Tibial nerve (tissue), 4 donors: ENCODE measurements around the gene LMO7. TPM values are rescaled to one million over a fixed set of nuclear protein-coding genes. Genes with fewer than 3 reads are reported as not detected.
A peak's percentile ranks its signal among the peaks of the same experiment; 100 is the strongest.

ENCODE experiments used
- DNase-seq, 2 donors: peaks; one replicate each; pipeline ENCODE4 v3.0.0-alpha.2; 2019; ENCODE audit warnings: low spot score in 2 of 2
- H3K27ac ChIP-seq, 4 donors: fragments of 200-600 bp; sonication (generic) in 3 of 4; one replicate each; pipeline ENCODE4 v1.5.1; 2017 to 2019; ENCODE audit warnings: mild to moderate bottlenecking in 1 of 4
- H3K27me3 ChIP-seq, 2 donors: fragments of 200-600 bp; sonication (generic) in 1 of 2; one replicate each; pipeline versions ENCODE4 v1.5.1 to v1.6.0; 2017 to 2019
- H3K36me3 ChIP-seq, 3 donors: fragments of 200-600 bp; sonication (generic); one replicate each; pipeline ENCODE4 v1.5.1; 2018 to 2019
- H3K4me1 ChIP-seq, 4 donors: fragments of 200-600 bp; sonication (generic) in 3 of 4; one replicate each; pipeline ENCODE4 v1.5.1; 2017 to 2019
- H3K4me3 ChIP-seq, 4 donors: fragments of 200-600 bp; sonication (generic) in 3 of 4; one replicate each; pipeline ENCODE4 v1.5.1; 2017 to 2019; ENCODE audit warnings: mild to moderate bottlenecking in 1 of 4, moderate library complexity in 1 of 4
- H3K9me3 ChIP-seq, 4 donors: fragments of 200-600 bp; sonication (generic) in 3 of 4; one replicate each; pipeline ENCODE4 v1.5.1; 2017 to 2019
- CTCF ChIP-seq, 5 experiments: fragments of 200-600 bp in 3 of 5; fragments of 450-650 bp in 2 of 5; sonication (generic) in 3 of 5; IDR thresholded peaks; one replicate each; pipeline ENCODE4 v1.5.1; 2016 to 2019; ENCODE audit warnings: antibody characterized with exemption in 5 of 5, mild to moderate bottlenecking in 3 of 5, moderate library complexity in 2 of 5
- EP300 ChIP-seq, 2 donors: sonication (generic); formaldehyde crosslinking; IDR thresholded peaks; one replicate each; pipeline ENCODE4 v1.6.1; 2017; ENCODE audit warnings: antibody characterized with exemption in 2 of 2, mild to moderate bottlenecking in 1 of 2
- POLR2A ChIP-seq, 2 donors: fragments of 450-650 bp; IDR thresholded peaks; one replicate each; pipeline ENCODE4 v1.6.1; 2017; ENCODE audit warnings: antibody characterized with exemption in 2 of 2, mild to moderate bottlenecking in 2 of 2, moderate library complexity in 2 of 2
- WGBS, 2 donors: methylation state at CpG; one replicate each; pipeline ENCODE4 v1.1.5; 2018; 5-methylcytosine and 5-hydroxymethylcytosine counted together
- total RNA-seq, 4 donors: library from RNA; depleted of rRNA; stranded (reverse); fragments of >200 nt; gene quantifications; one replicate each; pipeline ENCODE4 v1.1.0, GENCODE V29; 2016

LMO7 gene
- total RNA-seq, 4 donors from 2014 or later = 149 to 311 (median 236) TPM

GRCh38 chr13:75796825-75797224 is 160.7 kb downstream of the LMO7 start:
- no peak for DNase-seq
- TF ChIP-seq POLR2A (IDR thresholded peaks at IDR 0.05) = no peak
- TF ChIP-seq EP300 (IDR thresholded peaks at IDR 0.05) = no peak
- no peak for TF ChIP-seq CTCF (IDR thresholded peaks at IDR 0.05)
- no peak overlapping the region for H3K4me3 ChIP-seq
- no peak overlapping the region for H3K27ac ChIP-seq
- 96 to 99% methylated on average over 5 of the region's 5 CpGs for WGBS, 2 donors
- no peaks in the 10 kb centered on the region for H3K27me3 ChIP-seq
- peaks cover 0 to 6% (median 0%) of the 10 kb centered on the region in 3 donors for H3K36me3 ChIP-seq
- H3K9me3 ChIP-seq = no peaks in the 10 kb centered on the region
- H3K4me1 ChIP-seq = peaks cover 0 to 2% (median 0%) of the 10 kb centered on the region in 4 donors

GRCh38 chr13:75797239-75797638 is 161.1 kb downstream of the LMO7 start:
- no peaks in the 10 kb centered on the region for H3K9me3 ChIP-seq
- no peak overlapping the region for H3K27ac ChIP-seq
- TF ChIP-seq POLR2A (IDR thresholded peaks at IDR 0.05) (no peak), EP300 (IDR thresholded peaks at IDR 0.05) (no peak), CTCF (IDR thresholded peaks at IDR 0.05) (no peak)
- H3K36me3 ChIP-seq = peaks cover 0 to 6% (median 0%) of the 10 kb centered on the region in 3 donors
- no peaks in the 10 kb centered on the region for H3K27me3 ChIP-seq
- H3K4me1 ChIP-seq = peaks cover 0 to 3% (median 0%) of the 10 kb centered on the region in 4 donors
- no peak for DNase-seq
- 83 to 84% methylated on average over 2 of the region's 2 CpGs for WGBS, 2 donors
- no peak overlapping the region for H3K4me3 ChIP-seq

- Histone ChIP-seq H3K36me3 (peaks cover 0 to 6% (median 0%) of the 10 kb centered on the region in 3 donors), H3K27me3 (no peaks in the 10 kb centered on the region), H3K4me1 (peaks cover 0 to 3% (median 0%) of the 10 kb centered on the region in 4 donors), H3K9me3 (no peaks in the 10 kb centered on the region), H3K27ac (no peak overlapping the region), H3K4me3 (no peak overlapping the region)
- no peak for TF ChIP-seq CTCF (IDR thresholded peaks at IDR 0.05)
- TF ChIP-seq EP300 (IDR thresholded peaks at IDR 0.05) = no peak
- no peak for DNase-seq
- 94% methylated on average over 2 of the region's 2 CpGs for WGBS, 2 donors
Observed at GRCh38 chr13:75797719-75798118, 161.6 kb downstream of the LMO7 start.

- Histone ChIP-seq H3K27me3 (no peaks in the 10 kb centered on the region), H3K4me3 (no peak overlapping the region), H3K4me1 (peaks cover 0 to 3% (median 0%) of the 10 kb centered on the region in 4 donors), H3K27ac (no peak overlapping the region), H3K9me3 (no peaks in the 10 kb centered on the region), H3K36me3 (peaks cover 0 to 6% (median 0%) of the 10 kb centered on the region in 3 donors)
- no peak for DNase-seq
- 77 to 81% methylated on average over 7 of the region's 7 CpGs for WGBS, 2 donors
- TF ChIP-seq CTCF (IDR thresholded peaks at IDR 0.05) (no peak), POLR2A (IDR thresholded peaks at IDR 0.05) (no peak), EP300 (IDR thresholded peaks at IDR 0.05) (no peak)
Observed at GRCh38 chr13:75798353-75799255, 162.5 kb downstream of the LMO7 start.

GRCh38 chr13:75800545-75800944 is 164.4 kb downstream of the LMO7 start:
- TF ChIP-seq CTCF (IDR thresholded peaks at IDR 0.05) (peak in 1 of 5 experiments; percentile 16), EP300 (IDR thresholded peaks at IDR 0.05) (no peak)
- 55 to 58% methylated on average over 9 of the region's 9 CpGs for WGBS, 2 donors
- peaks cover 0 to 3% (median 0%) of the 10 kb centered on the region in 4 donors for H3K4me1 ChIP-seq
- H3K27ac ChIP-seq = no peak overlapping the region
- no peaks in the 10 kb centered on the region for H3K9me3 ChIP-seq
- DNase-seq = no peak
- no peaks in the 10 kb centered on the region for H3K27me3 ChIP-seq
- H3K36me3 ChIP-seq = peaks cover 0 to 9% (median 0%) of the 10 kb centered on the region in 3 donors
- H3K4me3 ChIP-seq = no peak overlapping the region
